Measurements from ENCODE around the gene DMRTB1.
"Not testable (repeated sequence)": the region's sequence is repeated elsewhere in the genome, so short reads cannot be mapped to it uniquely, and the experiment has no call there.

Gene DMRTB1

DNA sequence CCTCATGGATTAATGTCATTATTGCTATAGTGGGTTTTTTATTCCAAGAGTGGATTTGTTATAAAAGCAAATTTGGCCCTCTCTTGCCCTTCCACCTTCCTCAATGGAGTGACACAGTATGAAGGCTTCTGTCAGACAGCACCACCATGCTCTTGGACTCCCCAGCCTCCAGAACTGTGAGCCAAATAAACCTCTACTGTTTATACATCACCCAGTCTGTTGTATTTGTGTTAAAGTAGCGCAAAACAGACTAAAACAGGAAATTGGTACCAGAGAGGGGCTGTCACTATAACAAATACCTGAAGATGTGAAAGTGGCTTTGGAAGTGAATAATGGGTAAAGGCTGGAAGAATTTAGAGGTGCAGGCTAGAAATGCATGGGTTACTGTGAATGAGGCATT lies 38.0 kb upstream of the DMRTB1 start:
- TF ChIP-seq, protein P1, sequence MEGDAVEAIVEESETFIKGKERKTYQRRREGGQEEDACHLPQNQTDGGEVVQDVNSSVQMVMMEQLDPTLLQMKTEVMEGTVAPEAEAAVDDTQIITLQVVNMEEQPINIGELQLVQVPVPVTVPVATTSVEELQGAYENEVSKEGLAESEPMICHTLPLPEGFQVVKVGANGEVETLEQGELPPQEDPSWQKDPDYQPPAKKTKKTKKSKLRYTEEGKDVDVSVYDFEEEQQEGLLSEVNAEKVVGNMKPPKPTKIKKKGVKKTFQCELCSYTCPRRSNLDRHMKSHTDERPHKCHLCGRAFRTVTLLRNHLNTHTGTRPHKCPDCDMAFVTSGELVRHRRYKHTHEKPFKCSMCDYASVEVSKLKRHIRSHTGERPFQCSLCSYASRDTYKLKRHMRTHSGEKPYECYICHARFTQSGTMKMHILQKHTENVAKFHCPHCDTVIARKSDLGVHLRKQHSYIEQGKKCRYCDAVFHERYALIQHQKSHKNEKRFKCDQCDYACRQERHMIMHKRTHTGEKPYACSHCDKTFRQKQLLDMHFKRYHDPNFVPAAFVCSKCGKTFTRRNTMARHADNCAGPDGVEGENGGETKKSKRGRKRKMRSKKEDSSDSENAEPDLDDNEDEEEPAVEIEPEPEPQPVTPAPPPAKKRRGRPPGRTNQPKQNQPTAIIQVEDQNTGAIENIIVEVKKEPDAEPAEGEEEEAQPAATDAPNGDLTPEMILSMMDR (IDR thresholded peaks at IDR 0.05; ENCODE audit: borderline replicate concordance, insufficient read depth, low read depth, low read length) = no peak
- no peak overlapping the region for H3K4me3 ChIP-seq (ENCODE audit: low read depth, low read length)

DNA sequence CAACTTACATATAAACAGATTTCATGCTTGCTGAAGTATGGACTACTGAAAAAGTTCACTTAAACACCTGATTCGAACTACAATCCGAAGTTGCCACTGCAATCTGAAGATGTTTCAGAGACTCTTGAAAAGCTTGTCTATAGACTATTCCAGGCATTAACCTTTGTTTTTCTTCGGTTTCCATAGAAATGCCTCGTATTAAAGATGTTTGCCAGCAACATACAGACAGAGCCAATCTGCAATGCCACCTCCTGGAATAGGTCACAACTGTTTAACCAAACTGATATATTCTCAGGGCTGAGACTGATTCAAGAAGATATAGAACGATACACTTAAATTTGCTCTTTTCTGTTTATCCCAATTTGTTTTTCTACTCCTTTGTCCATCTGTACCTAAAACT lies 28.9 kb upstream of the DMRTB1 start:
- TF ChIP-seq, protein P1 (IDR thresholded peaks at IDR 0.05; ENCODE audit: borderline replicate concordance, insufficient read depth, low read depth, low read length) = no peak
- H3K4me3 ChIP-seq (ENCODE audit: low read depth, low read length) = no peak overlapping the region

DNA sequence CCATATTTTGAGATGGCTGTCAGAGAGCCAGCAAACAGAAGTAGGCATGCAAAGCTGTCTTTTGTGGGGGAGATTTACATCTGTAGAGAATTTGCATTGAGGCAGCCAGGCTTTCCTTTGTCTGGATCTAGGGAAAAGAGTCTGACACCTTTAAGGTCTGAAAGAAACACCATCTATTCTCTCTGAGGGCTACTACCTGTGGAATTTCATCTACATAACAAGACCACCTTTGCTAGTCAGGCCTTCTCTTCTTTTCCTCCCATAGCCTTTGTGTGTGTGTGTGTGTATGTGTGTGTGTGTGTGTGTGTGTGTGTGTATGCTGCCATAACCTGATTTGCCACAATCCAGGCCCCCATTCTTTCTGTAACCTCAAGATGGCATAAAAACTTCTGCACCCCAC lies 28.4 kb upstream of the DMRTB1 start:
- no peak overlapping the region for H3K4me3 ChIP-seq (ENCODE audit: low read depth, low read length)
- TF ChIP-seq, protein P1 (IDR thresholded peaks at IDR 0.05; ENCODE audit: borderline replicate concordance, insufficient read depth, low read depth, low read length) = no peak

DNA sequence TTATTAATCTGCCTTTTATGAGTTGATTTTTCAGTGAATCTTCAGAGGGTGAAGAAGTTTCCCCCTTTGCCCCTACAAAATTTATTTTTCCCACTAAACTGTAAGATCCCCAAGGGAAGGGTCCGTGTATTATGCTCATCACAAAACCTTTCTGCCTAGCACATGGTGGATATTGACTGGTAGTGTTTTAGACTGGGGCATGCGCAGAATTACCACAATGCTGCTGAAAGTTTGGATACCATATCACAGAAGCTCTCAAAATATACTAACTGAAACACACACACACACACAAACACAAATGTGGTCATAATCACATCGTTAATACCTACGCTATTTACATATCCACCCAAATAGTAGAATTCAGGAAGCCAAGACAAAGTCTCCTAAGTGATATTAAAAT lies 28.0 kb upstream of the DMRTB1 start:
- TF ChIP-seq, protein P1 (IDR thresholded peaks at IDR 0.05; ENCODE audit: borderline replicate concordance, insufficient read depth, low read depth, low read length) = no peak
- H3K4me3 ChIP-seq (ENCODE audit: low read depth, low read length) = no peak overlapping the region

DNA sequence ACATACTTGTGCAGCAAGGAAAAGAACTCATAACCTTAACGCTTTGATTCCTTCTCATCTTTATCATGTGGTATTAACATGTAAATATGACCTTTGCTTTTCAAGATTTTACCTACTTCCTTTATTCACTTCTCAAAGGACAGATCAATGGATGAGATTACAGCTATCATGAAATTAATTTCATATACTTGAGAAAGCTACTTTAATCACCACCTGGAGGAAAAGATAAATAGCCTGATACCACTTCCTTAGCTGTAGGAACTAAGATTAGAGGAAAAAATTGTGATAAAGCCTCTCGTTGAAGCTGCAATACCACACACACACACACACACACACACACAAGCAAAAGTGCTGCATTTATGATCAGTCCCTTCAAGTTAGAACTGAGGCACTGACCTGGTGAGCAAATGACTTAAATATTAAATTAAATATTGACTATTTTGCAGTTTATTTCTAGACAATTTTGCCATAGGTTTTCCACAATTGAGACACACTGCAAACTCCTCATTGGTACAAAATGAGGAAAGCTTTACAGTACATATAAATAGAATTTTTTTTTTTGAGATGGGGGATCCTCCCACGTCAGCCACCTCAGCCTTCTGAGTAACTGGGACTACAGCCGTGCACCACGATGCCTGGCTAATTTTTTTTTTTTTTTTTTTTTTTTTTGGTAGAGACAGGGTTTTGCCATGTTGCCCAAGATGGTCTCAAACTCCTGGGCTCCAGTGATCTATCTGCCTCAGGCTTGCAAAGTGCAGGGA lies 27.2 kb upstream of the DMRTB1 start:
- no peak overlapping the region for H3K4me3 ChIP-seq (ENCODE audit: low read depth, low read length)
- TF ChIP-seq, protein P1 (IDR thresholded peaks at IDR 0.05; ENCODE audit: borderline replicate concordance, insufficient read depth, low read depth, low read length) = no peak

DNA sequence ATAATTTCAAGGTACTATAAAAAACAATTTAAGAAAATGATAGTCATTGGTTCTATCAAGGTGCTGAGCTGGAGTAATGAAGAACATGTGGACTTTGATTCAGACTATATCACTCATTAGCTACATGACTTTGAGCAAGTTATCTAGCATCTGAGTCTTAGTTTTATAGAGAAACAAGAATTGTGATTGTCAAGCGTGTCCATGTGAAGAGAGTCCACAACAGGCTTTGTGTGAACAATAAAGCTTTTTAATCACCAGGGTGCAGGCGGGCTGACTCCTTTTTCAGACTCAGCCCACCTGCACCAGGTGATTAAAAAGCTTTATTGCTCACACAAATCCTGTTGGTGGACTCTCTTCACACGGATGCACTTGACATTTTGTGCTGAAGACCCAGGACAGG lies 26.6 kb upstream of the DMRTB1 start:
- TF ChIP-seq, protein P1 (IDR thresholded peaks at IDR 0.05; ENCODE audit: borderline replicate concordance, insufficient read depth, low read depth, low read length) = no peak
- no peak overlapping the region for H3K4me3 ChIP-seq (ENCODE audit: low read depth, low read length)

DNA sequence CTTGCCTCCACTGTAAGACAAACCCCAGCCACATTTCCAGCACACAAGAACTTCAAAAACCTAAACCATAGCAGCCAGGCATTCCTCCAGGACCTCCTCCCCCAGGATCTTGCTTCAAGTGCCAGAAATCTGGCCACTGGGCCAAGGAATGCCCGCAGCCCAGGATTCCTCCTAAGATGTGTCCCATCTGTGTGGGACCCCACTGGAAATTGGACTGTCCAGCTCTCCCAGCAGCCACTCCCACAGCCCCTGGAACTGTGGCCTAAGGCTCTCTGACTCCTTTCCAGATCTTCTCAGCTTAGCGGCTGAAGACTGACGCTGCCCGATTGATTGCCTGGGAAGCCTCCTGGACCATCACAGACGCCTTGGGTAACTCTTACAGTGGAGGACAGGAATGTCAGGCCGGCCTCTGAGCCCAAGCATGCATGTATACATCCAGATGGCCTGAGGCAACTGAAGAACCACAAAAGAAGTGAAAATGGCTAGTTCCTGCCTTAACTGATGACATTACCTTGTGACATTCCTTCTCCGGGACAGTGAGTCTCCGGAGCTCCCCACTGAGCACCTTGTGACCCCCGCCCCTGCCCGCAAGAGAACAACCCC lies 24.7 kb upstream of the DMRTB1 start:
- H3K4me3 ChIP-seq (ENCODE audit: low read depth, low read length) = not testable (repeated sequence)
